Fibroblast of villous mesenchyme (primary cell): ENCODE results near the gene SCAF8. TPM values are rescaled to one million over a fixed set of nuclear protein-coding genes. Genes with fewer than 3 reads are reported as not detected.

Experiments
- DNase-seq: peaks from one replicate; pipeline ENCODE4 v3.0.0-alpha.2; 2010; ENCODE audit warnings: low read depth
- H3K4me3 ChIP-seq: 2 replicates; pipeline ENCODE4 v1.5.1; 2011; ENCODE audit warnings: low read depth, mild to moderate bottlenecking, low read length
- total RNA-seq: library from RNA; depleted of rRNA; stranded (reverse); fragments of >200 nt; gene quantifications from 2 replicates; pipeline ENCODE4 v1.2.3, GENCODE V29; 2012
- TF ChIP-seq, protein P1 (sequence below): IDR thresholded peaks from 2 replicates; pipeline ENCODE4 v1.5.1; 2012; ENCODE audit warnings: low read depth, mild to moderate bottlenecking, low read length; ENCODE audit not compliant: insufficient read depth

The SCAF8 gene
- total RNA-seq, 1 donor: 39.7 TPM

DNA sequence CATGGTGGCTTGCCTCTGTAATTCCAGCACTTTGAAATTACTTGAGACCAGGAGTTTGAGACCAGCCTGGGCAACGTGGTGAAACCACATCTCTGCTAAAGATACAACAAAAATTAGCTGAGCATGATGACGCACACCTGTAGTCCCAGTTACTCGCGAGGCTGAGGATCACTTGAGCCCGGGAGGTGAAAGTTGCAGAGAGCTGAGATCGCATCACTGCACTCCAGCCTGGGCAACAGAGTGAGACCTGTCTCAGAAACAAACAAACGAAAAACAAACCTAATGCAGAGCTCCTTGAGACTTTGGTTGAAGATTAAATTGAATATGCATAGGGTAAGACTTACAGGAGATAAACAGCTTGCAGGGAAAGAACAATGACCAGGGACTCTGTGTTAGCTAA lies 80.8 kb downstream of the SCAF8 start:
- no peak for DNase-seq
- TF ChIP-seq, protein P1, sequence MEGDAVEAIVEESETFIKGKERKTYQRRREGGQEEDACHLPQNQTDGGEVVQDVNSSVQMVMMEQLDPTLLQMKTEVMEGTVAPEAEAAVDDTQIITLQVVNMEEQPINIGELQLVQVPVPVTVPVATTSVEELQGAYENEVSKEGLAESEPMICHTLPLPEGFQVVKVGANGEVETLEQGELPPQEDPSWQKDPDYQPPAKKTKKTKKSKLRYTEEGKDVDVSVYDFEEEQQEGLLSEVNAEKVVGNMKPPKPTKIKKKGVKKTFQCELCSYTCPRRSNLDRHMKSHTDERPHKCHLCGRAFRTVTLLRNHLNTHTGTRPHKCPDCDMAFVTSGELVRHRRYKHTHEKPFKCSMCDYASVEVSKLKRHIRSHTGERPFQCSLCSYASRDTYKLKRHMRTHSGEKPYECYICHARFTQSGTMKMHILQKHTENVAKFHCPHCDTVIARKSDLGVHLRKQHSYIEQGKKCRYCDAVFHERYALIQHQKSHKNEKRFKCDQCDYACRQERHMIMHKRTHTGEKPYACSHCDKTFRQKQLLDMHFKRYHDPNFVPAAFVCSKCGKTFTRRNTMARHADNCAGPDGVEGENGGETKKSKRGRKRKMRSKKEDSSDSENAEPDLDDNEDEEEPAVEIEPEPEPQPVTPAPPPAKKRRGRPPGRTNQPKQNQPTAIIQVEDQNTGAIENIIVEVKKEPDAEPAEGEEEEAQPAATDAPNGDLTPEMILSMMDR: no peak
- no peak overlapping the region for H3K4me3 ChIP-seq

DNA sequence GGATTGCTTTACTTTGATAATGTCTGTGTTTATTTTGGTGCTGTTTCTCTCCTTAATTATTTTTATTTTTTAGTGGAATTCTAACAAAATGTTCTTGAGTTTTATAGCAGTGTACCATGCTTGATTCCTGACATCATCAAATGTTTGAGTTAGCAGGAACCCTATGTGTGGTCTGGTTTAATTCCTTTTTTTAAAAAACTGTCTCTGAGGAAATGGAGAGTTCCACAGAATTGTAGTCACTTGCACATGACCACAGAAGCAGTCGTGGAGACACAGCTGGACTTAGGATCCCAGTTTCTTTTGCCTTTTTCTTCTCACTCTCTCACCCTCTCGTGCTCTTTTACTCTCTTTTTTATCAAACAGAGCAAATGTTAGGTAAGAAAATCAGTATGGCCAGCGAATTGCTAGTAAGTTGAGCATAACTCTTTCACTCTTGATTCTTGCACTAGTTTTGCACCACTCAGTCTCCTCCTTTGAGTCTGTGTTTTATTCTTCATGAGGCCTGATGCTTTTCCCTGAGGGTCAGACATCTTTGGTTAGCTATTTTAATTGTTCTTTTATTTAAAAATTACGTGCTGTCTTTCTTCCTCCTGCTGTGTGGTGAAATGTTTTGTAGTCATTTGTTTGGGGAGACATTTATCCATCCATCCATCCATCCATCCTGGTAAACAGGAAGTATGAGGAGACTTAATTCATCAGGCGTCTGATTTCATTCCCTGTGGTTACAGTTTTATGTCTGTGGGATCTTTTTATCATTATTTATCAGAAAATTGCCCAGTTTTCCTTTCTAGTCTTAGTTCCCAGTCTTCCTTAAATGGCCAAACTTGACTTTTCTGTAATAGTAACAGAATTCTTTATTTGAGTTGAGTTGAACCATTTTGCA lies 83.0 kb downstream of the SCAF8 start:
- TF ChIP-seq, protein P1: no peak

DNA sequence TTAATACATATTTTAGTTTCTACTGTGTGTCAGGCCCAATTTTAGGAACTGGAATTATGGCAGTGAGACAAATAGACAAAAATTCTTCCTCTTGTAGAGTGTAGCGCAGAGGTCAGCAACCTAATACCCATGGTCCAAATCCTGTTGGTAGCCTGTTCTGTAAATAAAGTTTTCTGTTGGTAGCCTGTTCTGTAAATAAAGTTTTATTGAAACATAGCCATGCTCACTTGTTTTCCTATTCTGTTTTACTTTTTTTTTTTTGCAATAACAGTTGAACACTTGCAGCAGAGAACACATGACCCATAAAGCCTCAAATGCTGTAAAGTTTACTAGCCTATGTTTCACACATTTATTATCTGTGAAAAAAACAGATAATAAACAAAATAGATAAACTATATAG lies 87.9 kb downstream of the SCAF8 start:
- DNase-seq: no peak
- TF ChIP-seq, protein P1: no peak

More for the DNA sequence above, 83.0 kb downstream of the SCAF8 start:
- peak; percentile 85 for DNase-seq
- no peak overlapping the region for H3K4me3 ChIP-seq

DNA sequence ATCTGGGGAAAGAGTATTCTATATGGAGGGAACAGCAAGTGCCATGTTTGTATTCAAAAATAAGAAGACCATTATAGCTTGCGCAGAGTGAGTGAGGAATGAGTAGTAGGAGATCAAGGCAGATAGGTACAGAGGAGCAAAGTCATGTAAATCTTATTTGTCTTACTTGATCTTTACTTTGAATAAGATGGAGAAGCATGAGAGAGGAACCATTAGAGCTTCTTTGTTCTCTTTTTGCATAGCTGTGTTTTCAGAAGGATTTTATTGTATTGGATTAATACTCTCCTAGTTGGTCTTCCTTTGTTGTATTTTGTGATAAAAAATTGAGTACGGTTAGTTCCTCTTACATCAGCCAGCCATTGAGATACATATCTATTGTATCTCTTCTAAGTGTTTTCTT lies 88.4 kb downstream of the SCAF8 start:
- H3K4me3 ChIP-seq: no peak overlapping the region
- no peak for DNase-seq
- TF ChIP-seq, protein P1: no peak

More for the DNA sequence above, 87.9 kb downstream of the SCAF8 start:
- H3K4me3 ChIP-seq: no peak overlapping the region

DNA sequence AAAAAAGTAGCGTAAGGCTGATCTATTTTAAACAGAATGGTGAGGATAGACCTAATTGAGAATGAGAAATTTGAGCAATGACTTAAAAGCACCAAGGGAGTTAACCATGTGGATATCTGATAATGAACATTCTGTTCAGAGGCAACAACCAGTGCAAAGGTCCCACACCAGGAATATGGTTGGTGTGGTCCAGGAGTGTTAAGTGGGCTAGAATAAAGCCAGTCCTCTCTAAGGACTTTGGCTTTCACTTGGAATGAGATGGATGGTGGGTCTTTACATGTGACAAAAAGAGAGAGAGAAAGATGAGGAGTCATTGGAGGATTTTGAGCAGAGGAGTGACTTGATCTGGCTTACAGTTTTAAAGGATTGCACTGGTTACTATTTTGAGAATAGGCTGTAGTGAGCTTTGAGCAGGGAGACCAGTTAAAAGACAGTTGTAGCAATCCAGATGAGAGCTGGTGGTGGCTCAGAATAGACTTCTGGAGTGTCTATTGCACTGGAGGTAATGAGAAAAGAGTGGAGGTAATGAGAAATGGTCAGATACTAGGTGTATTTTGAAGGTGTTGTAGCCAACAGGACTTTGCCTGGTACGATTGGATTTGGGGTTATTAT lies 89.8 kb downstream of the SCAF8 start:
- TF ChIP-seq, protein P1: no peak
- H3K4me3 ChIP-seq: no peak overlapping the region
- no peak for DNase-seq

DNA sequence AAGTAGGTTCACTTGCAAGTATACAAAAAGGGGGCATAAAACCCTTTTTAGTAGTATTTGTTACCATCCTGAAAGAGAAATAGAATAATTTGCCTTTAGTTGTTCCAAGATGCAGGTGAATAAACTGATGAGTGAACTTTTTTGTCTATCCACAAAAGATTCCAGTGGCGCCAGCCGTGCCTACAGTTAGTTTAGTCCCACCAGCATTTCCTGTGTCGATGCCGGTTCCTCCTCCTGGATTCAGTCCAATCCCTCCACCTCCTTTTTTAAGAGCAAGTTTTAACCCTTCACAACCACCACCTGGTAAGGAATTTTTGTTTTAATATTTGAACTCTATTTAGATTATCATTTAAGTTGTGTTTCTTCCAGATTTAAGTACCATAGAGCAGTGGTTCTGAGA lies 90.9 kb downstream of the SCAF8 start:
- TF ChIP-seq, protein P1: no peak
- H3K4me3 ChIP-seq: no peak overlapping the region
- DNase-seq: no peak
